Central memory CD4-positive, alpha-beta T cell (primary cell): ENCODE results near the gene AFG3L2.

Source experiments
- DNase-seq: peaks from one replicate; pipeline ENCODE4 v3.0.0; 2022

The AFG3L2 gene

GRCh38 chr18:12321333-12321732 is 55.7 kb downstream of the AFG3L2 start:
- no peak for DNase-seq

- DNase-seq, result no peak
These were observed 58.2 kb downstream of the AFG3L2 start for GRCh38 chr18:12318857-12319256.

- DNase-seq, result no peak
These were observed 58.7 kb downstream of the AFG3L2 start for GRCh38 chr18:12318334-12318697.

GRCh38 chr18:12317664-12318333 is 59.2 kb downstream of the AFG3L2 start:
- DNase-seq, result no peak

GRCh38 chr18:12315911-12316310 is 61.1 kb downstream of the AFG3L2 start:
- DNase-seq, result no peak

GRCh38 chr18:12315490-12315889 is 61.5 kb downstream of the AFG3L2 start:
- DNase-seq, result no peak

- no peak for DNase-seq
These were observed 62.3 kb downstream of the AFG3L2 start for GRCh38 chr18:12314591-12315305.

- no peak for DNase-seq
These were observed 63.3 kb downstream of the AFG3L2 start for GRCh38 chr18:12313530-12314245.

GRCh38 chr18:12312976-12313375 is 64.1 kb downstream of the AFG3L2 start:
- no peak for DNase-seq

GRCh38 chr18:12310762-12311161 is 66.3 kb downstream of the AFG3L2 start:
- no peak for DNase-seq

GRCh38 chr18:12309683-12310198 is 67.3 kb downstream of the AFG3L2 start:
- DNase-seq, result no peak

GRCh38 chr18:12308386-12309100 is 68.5 kb downstream of the AFG3L2 start:
- DNase-seq, result no peak

GRCh38 chr18:12307701-12308385 is 69.2 kb downstream of the AFG3L2 start, which contains the start of gene TUBB6:
Gene TUBB6 (plus strand): TSS chr18:12308241. CDS start chr18:12308293, 52 bp downstream.
- DNase-seq, result no peak

- no peak for DNase-seq
These were observed 70.0 kb downstream of the AFG3L2 start for GRCh38 chr18:12306752-12307700.

- DNase-seq, result no peak
These were observed 70.9 kb downstream of the AFG3L2 start for GRCh38 chr18:12305930-12306629.

- no peak for DNase-seq
These were observed 71.8 kb downstream of the AFG3L2 start for GRCh38 chr18:12305211-12305610.

GRCh38 chr18:12304351-12305210 is 72.4 kb downstream of the AFG3L2 start:
- no peak for DNase-seq

- DNase-seq, result no peak
These were observed 74.5 kb downstream of the AFG3L2 start for GRCh38 chr18:12302391-12303147.
